BE2C (cell line): ENCODE data around the gene OXER1.
A peak's percentile ranks its signal among the peaks of the same experiment; 100 is the strongest.

ENCODE experiments used
- DNase-seq: peaks from one replicate; pipeline ENCODE4 v3.0.0-alpha.2; 2020
- H3K27me3 ChIP-seq: fragments of 250-450 bp; sonication (Bioruptor Pico); 2 replicates; pipeline ENCODE4 v1.5.1; 2020; ENCODE audit warnings: mild to moderate bottlenecking
- H3K36me3 ChIP-seq: fragments of 250-450 bp; sonication (Bioruptor Pico); 2 replicates; pipeline ENCODE4 v1.5.1; 2020; ENCODE audit warnings: mild to moderate bottlenecking
- H3K4me1 ChIP-seq: fragments of 250-450 bp; sonication (Bioruptor Pico); 2 replicates; pipeline ENCODE4 v1.5.1; 2020
- H3K4me3 ChIP-seq: 2 replicates; pipeline ENCODE4 v1.5.1; 2011; ENCODE audit warnings: low read depth, low read length
- H3K9me3 ChIP-seq: fragments of 250-450 bp; sonication (Bioruptor Pico); 2 replicates; pipeline ENCODE4 v1.5.1; 2020
- TF ChIP-seq, protein P1 (sequence below): IDR thresholded peaks from 2 replicates; pipeline ENCODE4 v1.5.1; 2012; ENCODE audit warnings: mild to moderate bottlenecking, low read depth, low read length

Gene OXER1

DNA sequence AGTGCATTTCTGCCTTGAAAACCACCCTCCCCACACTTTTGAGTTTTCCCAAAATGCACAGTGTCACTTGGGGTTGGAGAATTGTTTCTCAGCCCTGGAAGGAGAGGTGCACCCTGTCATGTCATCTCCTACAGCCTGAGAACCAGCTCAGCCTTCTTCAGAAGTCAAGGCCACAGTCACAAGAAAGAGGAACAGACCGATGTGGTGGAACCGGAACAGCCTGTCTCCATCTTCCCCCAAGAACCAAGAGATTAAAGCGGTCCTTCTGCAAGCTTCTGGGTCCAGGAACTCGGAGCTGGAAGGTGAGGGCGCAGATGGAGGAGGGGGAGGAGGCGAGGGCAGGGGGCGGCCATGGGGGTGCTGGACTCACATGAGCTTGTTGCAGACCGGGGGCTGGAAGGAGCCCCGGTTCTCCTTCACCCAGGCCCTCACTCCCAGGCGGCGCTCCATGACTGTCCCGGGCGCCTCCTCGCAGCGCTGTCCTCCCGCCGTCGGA is 28.2 kb upstream of the OXER1 start:
- Histone ChIP-seq H3K27me3 (no peaks in the 10 kb centered on the region), H3K9me3 (no peaks in the 10 kb centered on the region), H3K4me1 (peaks cover 12% of the 10 kb centered on the region), H3K36me3 (no peaks in the 10 kb centered on the region), H3K4me3 (no peak overlapping the region)
- TF ChIP-seq, protein P1, sequence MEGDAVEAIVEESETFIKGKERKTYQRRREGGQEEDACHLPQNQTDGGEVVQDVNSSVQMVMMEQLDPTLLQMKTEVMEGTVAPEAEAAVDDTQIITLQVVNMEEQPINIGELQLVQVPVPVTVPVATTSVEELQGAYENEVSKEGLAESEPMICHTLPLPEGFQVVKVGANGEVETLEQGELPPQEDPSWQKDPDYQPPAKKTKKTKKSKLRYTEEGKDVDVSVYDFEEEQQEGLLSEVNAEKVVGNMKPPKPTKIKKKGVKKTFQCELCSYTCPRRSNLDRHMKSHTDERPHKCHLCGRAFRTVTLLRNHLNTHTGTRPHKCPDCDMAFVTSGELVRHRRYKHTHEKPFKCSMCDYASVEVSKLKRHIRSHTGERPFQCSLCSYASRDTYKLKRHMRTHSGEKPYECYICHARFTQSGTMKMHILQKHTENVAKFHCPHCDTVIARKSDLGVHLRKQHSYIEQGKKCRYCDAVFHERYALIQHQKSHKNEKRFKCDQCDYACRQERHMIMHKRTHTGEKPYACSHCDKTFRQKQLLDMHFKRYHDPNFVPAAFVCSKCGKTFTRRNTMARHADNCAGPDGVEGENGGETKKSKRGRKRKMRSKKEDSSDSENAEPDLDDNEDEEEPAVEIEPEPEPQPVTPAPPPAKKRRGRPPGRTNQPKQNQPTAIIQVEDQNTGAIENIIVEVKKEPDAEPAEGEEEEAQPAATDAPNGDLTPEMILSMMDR = no peak
- no peak for DNase-seq

DNA sequence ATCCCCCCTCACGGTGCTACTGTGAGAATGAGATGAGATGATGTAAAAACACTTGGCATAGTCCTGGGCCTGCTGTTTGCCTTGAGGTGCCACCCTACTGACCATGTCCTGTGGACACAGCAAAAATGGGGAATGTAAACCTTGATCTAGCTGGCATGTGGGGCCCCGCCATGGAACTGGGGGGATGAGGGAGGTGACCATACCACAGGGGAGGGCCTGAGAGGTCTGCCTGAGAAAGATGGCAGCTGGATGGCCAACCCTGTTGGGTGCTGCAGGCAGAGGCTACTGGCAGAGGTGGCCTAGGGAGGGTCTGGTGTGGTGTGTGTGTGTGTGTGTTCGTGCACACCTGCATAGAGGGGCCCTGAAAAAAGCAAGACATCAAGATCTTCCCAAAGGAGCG is 27.7 kb upstream of the OXER1 start:
- TF ChIP-seq, protein P1 = no peak
- no peak for DNase-seq
- no peak overlapping the region for H3K4me3 ChIP-seq
- no peaks in the 10 kb centered on the region for H3K27me3 ChIP-seq
- peaks cover 12% of the 10 kb centered on the region for H3K4me1 ChIP-seq
- no peaks in the 10 kb centered on the region for H3K36me3 ChIP-seq
- H3K9me3 ChIP-seq = no peaks in the 10 kb centered on the region

GRCh38 chr2:42789751-42790150 is 25.8 kb upstream of the OXER1 start:
- no peaks in the 10 kb centered on the region for H3K9me3 ChIP-seq
- TF ChIP-seq, protein P1 = no peak
- no peaks in the 10 kb centered on the region for H3K27me3 ChIP-seq
- no peaks in the 10 kb centered on the region for H3K36me3 ChIP-seq
- no peak overlapping the region for H3K4me3 ChIP-seq
- peaks cover 12% of the 10 kb centered on the region for H3K4me1 ChIP-seq
- DNase-seq = no peak

GRCh38 chr2:42788882-42789281 is 24.9 kb upstream of the OXER1 start:
- TF ChIP-seq, protein P1 = no peak
- Histone ChIP-seq H3K4me1 (peaks cover 12% of the 10 kb centered on the region), H3K36me3 (no peaks in the 10 kb centered on the region), H3K4me3 (no peak overlapping the region), H3K27me3 (no peaks in the 10 kb centered on the region), H3K9me3 (no peaks in the 10 kb centered on the region)
- DNase-seq = peak; percentile 57

- Histone ChIP-seq H3K9me3 (no peaks in the 10 kb centered on the region), H3K27me3 (no peaks in the 10 kb centered on the region), H3K4me3 (no peak overlapping the region), H3K4me1 (peaks cover 12% of the 10 kb centered on the region), H3K36me3 (no peaks in the 10 kb centered on the region)
- DNase-seq = no peak
- TF ChIP-seq, protein P1 = no peak
Measured at GRCh38 chr2:42788478-42788793, 24.5 kb upstream of the OXER1 start.

- no peak for DNase-seq
- Histone ChIP-seq H3K9me3 (no peaks in the 10 kb centered on the region), H3K4me3 (no peak overlapping the region), H3K4me1 (peaks cover 12% of the 10 kb centered on the region), H3K27me3 (no peaks in the 10 kb centered on the region), H3K36me3 (no peaks in the 10 kb centered on the region)
- TF ChIP-seq, protein P1 = no peak
Measured at GRCh38 chr2:42787788-42788477, 24.0 kb upstream of the OXER1 start.
